Measurements from ENCODE around the gene IFT27. TPM values are rescaled to one million over a fixed set of nuclear protein-coding genes. Genes with fewer than 3 reads are reported as not detected.

IFT27 gene
- total RNA-seq, 1 donor from 2014 or later, result 14.9 TPM

GRCh38 chr22:36728505-36728904 is 47.4 kb downstream of the IFT27 start:
- ATAC-seq (no peak), DNase-seq (ENCODE audit: low spot score) (no peak)

GRCh38 chr22:36727927-36728488 is 47.9 kb downstream of the IFT27 start:
- DNase-seq (ENCODE audit: low spot score) (peak; percentile 30), ATAC-seq (no peak)

- DNase-seq (ENCODE audit: low spot score), result peak; percentile 12
Measured at GRCh38 chr22:36727110-36727509, 48.8 kb downstream of the IFT27 start.

GRCh38 chr22:36726007-36726380 is 49.9 kb downstream of the IFT27 start:
- DNase-seq (ENCODE audit: low spot score) (no peak), ATAC-seq (no peak)

More at GRCh38 chr22:36727110-36727509, 48.8 kb downstream of the IFT27 start:
- ATAC-seq, result no peak

- ATAC-seq (no peak), DNase-seq (ENCODE audit: low spot score) (no peak)
Measured at GRCh38 chr22:36725366-36726006, 50.4 kb downstream of the IFT27 start.

GRCh38 chr22:36724836-36725235 is 51.1 kb downstream of the IFT27 start:
- DNase-seq (ENCODE audit: low spot score) (no peak), ATAC-seq (no peak)

- ATAC-seq (no peak), DNase-seq (ENCODE audit: low spot score) (no peak)
Measured at GRCh38 chr22:36722055-36722454, 53.9 kb downstream of the IFT27 start.

- ATAC-seq (no peak), DNase-seq (ENCODE audit: low spot score) (no peak)
Measured at GRCh38 chr22:36715647-36716046, 60.3 kb downstream of the IFT27 start.

GRCh38 chr22:36714110-36714509 is 61.8 kb downstream of the IFT27 start:
- ATAC-seq (no peak), DNase-seq (ENCODE audit: low spot score) (no peak)

- DNase-seq (ENCODE audit: low spot score) (no peak), ATAC-seq (no peak)
Measured at GRCh38 chr22:36713436-36713835, 62.5 kb downstream of the IFT27 start.

Other genes with a start within 250 kb of the IFT27 start
- gene EIF3D, start 247.0 kb downstream of the IFT27 start, total RNA-seq, result 34.5 TPM
- gene CACNG2, start 72.4 kb downstream of the IFT27 start, total RNA-seq, result not detected
- gene PVALB, start 40.9 kb upstream of the IFT27 start, total RNA-seq, result 0.81 TPM
- 2.7 TPM for gene NCF4, start 84.9 kb upstream of the IFT27 start, total RNA-seq
- 1.1 TPM for gene CSF2RB, start 137.5 kb upstream of the IFT27 start, total RNA-seq
- gene TST, start 243.3 kb upstream of the IFT27 start, total RNA-seq, result 349 TPM
- gene MPST, start 243.6 kb upstream of the IFT27 start, total RNA-seq, result 247 TPM

All from left lobe of liver (tissue), 2 donors.